ENCODE data around the gene DEPP1.
A peak's percentile ranks its signal among the peaks of the same experiment; 100 is the strongest.

The DEPP1 gene

GRCh38 chr10:44932517-44933450, 45.8 kb downstream of the DEPP1 start:
- Histone ChIP-seq H3K4ac (ENCODE audit: low read depth, low read length) (no peak overlapping the region), H3K9ac (ENCODE audit: low read length) (peak overlapping the region; percentile 13), H3K79me1 (ENCODE audit: low read length) (no peaks in the 10 kb centered on the region), H4K5ac (ENCODE audit: low read length) (no peak overlapping the region), H3K18ac (ENCODE audit: low read length) (no peak overlapping the region), H3K27ac (ENCODE audit: low read depth, low read length) (no peak overlapping the region), H3K4me1 (ENCODE audit: control insufficient read depth, low read depth, low read length) (no peaks in the 10 kb centered on the region), H3K4me2 (ENCODE audit: low read length) (no peak overlapping the region), H3K23ac (ENCODE audit: low read length) (no peak overlapping the region), H3K4me3 (ENCODE audit: low read length) (no peak overlapping the region), H3K36me3 (ENCODE audit: control insufficient read depth, insufficient read depth, low read length) (no peaks in the 10 kb centered on the region), H3K79me2 (ENCODE audit: control insufficient read depth, insufficient read depth, low read length) (no peaks in the 10 kb centered on the region), H2BK120ac (ENCODE audit: low read depth, low read length) (no peak overlapping the region), H2BK15ac (replicated peaks; ENCODE audit: low read depth) (no peak overlapping the region), H2BK5ac (ENCODE audit: low read length) (no peak overlapping the region), H3K27me3 (ENCODE audit: insufficient read depth, low read length, poor library complexity) (no peaks in the 10 kb centered on the region), H4K8ac (ENCODE audit: low read depth, low read length) (no peak overlapping the region), H2AK5ac (ENCODE audit: low read length) (no peak overlapping the region), H3K56ac (ENCODE audit: low read length) (no peak overlapping the region)
- WGBS (ENCODE audit: extremely low coverage, insufficient coverage, low lambda C conversion rate), result no CpG with 5 or more reads among the region's 10 CpGs
- DNase-seq, result peak; percentile 88

DNA sequence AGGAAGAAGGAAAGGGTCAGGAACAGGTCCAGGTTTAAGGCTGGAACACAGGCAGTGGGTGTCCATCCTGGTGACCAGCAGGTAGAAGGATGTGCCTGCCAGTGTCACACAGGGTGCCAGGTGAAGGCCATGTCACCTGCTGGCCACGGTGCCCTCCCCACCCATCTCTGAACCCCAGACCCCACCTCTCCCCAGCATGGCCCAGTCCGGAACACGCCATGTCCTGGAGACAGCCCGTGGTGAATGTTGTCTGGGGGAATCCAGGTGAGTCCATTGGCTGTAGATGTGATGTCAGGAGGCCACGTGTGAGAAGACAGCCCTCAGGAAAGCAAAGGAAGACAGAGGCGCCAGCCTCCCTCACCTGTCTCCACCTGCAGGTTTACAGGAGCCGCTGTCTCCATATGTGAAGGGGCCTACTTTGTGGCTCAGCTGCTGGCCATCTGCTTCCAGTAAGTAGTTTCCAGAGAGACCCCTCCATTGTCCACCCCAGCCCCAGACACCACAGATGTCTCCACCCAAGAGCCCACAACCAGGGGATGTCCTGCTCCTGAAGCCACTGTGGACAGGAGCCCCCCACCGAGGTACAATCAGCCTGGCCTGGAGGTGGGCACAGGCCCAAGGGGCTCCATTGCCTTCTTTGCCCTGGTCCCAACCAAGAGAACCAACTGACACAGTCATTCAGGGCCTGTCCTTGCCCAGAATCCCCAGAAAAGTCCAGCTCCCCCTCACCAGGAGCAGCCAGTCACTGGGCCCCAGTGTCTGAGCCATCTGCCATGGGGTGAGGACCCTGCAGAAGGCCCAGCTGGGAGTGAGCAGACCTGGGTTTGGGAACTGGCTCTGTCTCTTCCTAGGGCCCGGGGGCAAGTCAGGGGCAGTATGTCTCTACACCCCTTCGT, 46.7 kb downstream of the DEPP1 start:
- no peaks in the 10 kb centered on the region for H3K36me3 ChIP-seq (ENCODE audit: control insufficient read depth, insufficient read depth, low read length)
- no peak overlapping the region for H3K27ac ChIP-seq (ENCODE audit: low read depth, low read length)
- H3K23ac ChIP-seq (ENCODE audit: low read length), result no peak overlapping the region
- H3K4me2 ChIP-seq (ENCODE audit: low read length), result no peak overlapping the region
- H4K5ac ChIP-seq (ENCODE audit: low read length), result no peak overlapping the region
- H3K4ac ChIP-seq (ENCODE audit: low read depth, low read length), result no peak overlapping the region
- H3K9ac ChIP-seq (ENCODE audit: low read length), result no peak overlapping the region
- H2BK15ac ChIP-seq (replicated peaks; ENCODE audit: low read depth), result no peak overlapping the region
- DNase-seq, result no peak
- H3K27me3 ChIP-seq (ENCODE audit: insufficient read depth, low read length, poor library complexity), result no peaks in the 10 kb centered on the region
- H3K79me2 ChIP-seq (ENCODE audit: control insufficient read depth, insufficient read depth, low read length), result no peaks in the 10 kb centered on the region
- no peak overlapping the region for H3K4me3 ChIP-seq (ENCODE audit: low read length)
- no peak overlapping the region for H2BK5ac ChIP-seq (ENCODE audit: low read length)
- H4K8ac ChIP-seq (ENCODE audit: low read depth, low read length), result no peak overlapping the region
- no peak overlapping the region for H2AK5ac ChIP-seq (ENCODE audit: low read length)
- no peak overlapping the region for H2BK120ac ChIP-seq (ENCODE audit: low read depth, low read length)
- H3K18ac ChIP-seq (ENCODE audit: low read length), result no peak overlapping the region
- no peaks in the 10 kb centered on the region for H3K79me1 ChIP-seq (ENCODE audit: low read length)
- H3K4me1 ChIP-seq (ENCODE audit: control insufficient read depth, low read depth, low read length), result no peaks in the 10 kb centered on the region
- no CpG with 5 or more reads among the region's 10 CpGs for WGBS (ENCODE audit: extremely low coverage, insufficient coverage, low lambda C conversion rate)
- no peak overlapping the region for H3K56ac ChIP-seq (ENCODE audit: low read length)

GRCh38 chr10:44930904-44931620, 47.5 kb downstream of the DEPP1 start:
- no peak for DNase-seq
- no peaks in the 10 kb centered on the region for H3K27me3 ChIP-seq (ENCODE audit: insufficient read depth, low read length, poor library complexity)
- WGBS (ENCODE audit: extremely low coverage, insufficient coverage, low lambda C conversion rate), result no CpG with 5 or more reads among the region's 4 CpGs

DNA sequence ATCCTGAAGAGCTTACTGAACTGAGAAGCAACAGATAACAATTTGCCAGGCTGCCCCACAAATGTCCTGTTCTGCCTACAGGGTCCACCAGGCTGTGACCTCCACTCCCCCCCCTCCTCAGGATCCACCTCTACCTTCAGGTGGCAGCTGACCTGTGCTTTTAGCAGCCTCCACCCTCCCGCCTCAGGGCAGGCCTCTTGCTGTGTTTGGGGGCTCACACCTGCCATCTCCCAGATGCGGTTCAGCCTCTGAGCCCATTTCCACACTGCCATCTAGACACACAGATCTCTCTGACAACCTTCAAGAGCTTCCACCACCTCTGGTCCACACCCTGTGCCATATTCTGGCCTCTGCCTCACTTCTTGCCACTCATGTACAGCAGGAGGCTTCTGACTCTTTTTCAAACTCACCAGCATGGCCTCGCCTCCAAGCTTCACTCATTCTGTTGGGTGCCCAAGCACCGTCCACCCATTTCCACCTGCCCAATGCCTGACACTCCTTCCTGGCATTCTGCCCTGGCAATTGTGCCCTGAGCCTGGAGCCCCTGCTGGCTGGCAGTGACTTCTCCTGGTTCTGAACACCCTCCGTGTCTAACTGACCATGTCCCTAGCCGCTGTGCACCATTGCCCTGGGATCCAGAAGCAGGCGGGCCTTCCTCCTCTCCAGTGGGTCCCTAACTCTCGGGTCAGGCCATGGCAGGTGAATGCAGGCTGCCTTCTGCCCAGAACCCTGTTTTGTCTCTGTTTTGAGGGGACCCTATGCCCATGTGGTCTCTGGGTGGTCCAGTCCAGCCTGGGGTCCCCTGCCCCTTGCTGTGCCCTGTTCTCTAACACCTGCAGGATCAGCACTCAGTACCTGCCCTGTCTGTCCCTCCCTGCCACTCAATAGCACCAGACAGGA, 49.0 kb downstream of the DEPP1 start:
- Histone ChIP-seq H3K79me2 (ENCODE audit: control insufficient read depth, insufficient read depth, low read length) (no peaks in the 10 kb centered on the region), H3K4me3 (ENCODE audit: low read length) (no peak overlapping the region), H3K27ac (ENCODE audit: low read depth, low read length) (no peak overlapping the region), H3K4me1 (ENCODE audit: control insufficient read depth, low read depth, low read length) (no peaks in the 10 kb centered on the region), H2AK5ac (ENCODE audit: low read length) (no peak overlapping the region), H3K4me2 (ENCODE audit: low read length) (no peak overlapping the region), H2BK15ac (replicated peaks; ENCODE audit: low read depth) (no peak overlapping the region), H3K79me1 (ENCODE audit: low read length) (no peaks in the 10 kb centered on the region), H3K23ac (ENCODE audit: low read length) (no peak overlapping the region), H3K9ac (ENCODE audit: low read length) (no peak overlapping the region), H3K56ac (ENCODE audit: low read length) (no peak overlapping the region), H3K27me3 (ENCODE audit: insufficient read depth, low read length, poor library complexity) (no peaks in the 10 kb centered on the region), H4K8ac (ENCODE audit: low read depth, low read length) (no peak overlapping the region), H3K18ac (ENCODE audit: low read length) (no peak overlapping the region), H3K36me3 (ENCODE audit: control insufficient read depth, insufficient read depth, low read length) (no peaks in the 10 kb centered on the region), H4K5ac (ENCODE audit: low read length) (no peak overlapping the region), H3K4ac (ENCODE audit: low read depth, low read length) (no peak overlapping the region), H2BK120ac (ENCODE audit: low read depth, low read length) (no peak overlapping the region), H2BK5ac (ENCODE audit: low read length) (no peak overlapping the region)
- DNase-seq, result no peak
- no CpG with 5 or more reads among the region's 8 CpGs for WGBS (ENCODE audit: extremely low coverage, insufficient coverage, low lambda C conversion rate)

More at GRCh38 chr10:44930904-44931620, 47.5 kb downstream of the DEPP1 start:
- no peaks in the 10 kb centered on the region for H3K36me3 ChIP-seq (ENCODE audit: control insufficient read depth, insufficient read depth, low read length)
- H4K5ac ChIP-seq (ENCODE audit: low read length), result no peak overlapping the region
- H3K27ac ChIP-seq (ENCODE audit: low read depth, low read length), result no peak overlapping the region
- H2BK15ac ChIP-seq (replicated peaks; ENCODE audit: low read depth), result no peak overlapping the region
- H3K4ac ChIP-seq (ENCODE audit: low read depth, low read length), result no peak overlapping the region
- H3K4me1 ChIP-seq (ENCODE audit: control insufficient read depth, low read depth, low read length), result no peaks in the 10 kb centered on the region
- no peak overlapping the region for H2BK120ac ChIP-seq (ENCODE audit: low read depth, low read length)
- no peak overlapping the region for H4K8ac ChIP-seq (ENCODE audit: low read depth, low read length)
- no peak overlapping the region for H3K4me2 ChIP-seq (ENCODE audit: low read length)
- no peak overlapping the region for H3K18ac ChIP-seq (ENCODE audit: low read length)
- H2AK5ac ChIP-seq (ENCODE audit: low read length), result no peak overlapping the region
- H3K23ac ChIP-seq (ENCODE audit: low read length), result no peak overlapping the region
- no peak overlapping the region for H2BK5ac ChIP-seq (ENCODE audit: low read length)
- no peak overlapping the region for H3K9ac ChIP-seq (ENCODE audit: low read length)
- H3K56ac ChIP-seq (ENCODE audit: low read length), result no peak overlapping the region
- no peaks in the 10 kb centered on the region for H3K79me1 ChIP-seq (ENCODE audit: low read length)
- no peaks in the 10 kb centered on the region for H3K79me2 ChIP-seq (ENCODE audit: control insufficient read depth, insufficient read depth, low read length)
- H3K4me3 ChIP-seq (ENCODE audit: low read length), result no peak overlapping the region

DNA sequence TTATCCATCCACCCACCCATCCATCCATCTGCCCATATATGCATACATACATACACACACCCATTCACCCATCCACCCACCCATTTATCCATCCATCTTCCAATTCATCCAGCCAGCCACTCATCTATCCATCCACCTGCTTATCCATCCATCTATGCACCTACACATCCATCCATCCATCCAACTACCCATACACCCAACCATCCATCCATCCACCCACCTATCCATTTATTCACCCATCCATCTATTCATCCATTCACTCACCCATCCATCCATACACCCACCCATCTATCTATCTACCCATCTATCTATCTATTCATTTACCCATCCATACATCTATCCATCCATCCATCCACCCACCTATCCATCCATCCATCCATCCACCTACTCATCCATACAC, 50.1 kb downstream of the DEPP1 start:
- no peaks in the 10 kb centered on the region for H3K27me3 ChIP-seq (ENCODE audit: insufficient read depth, low read length, poor library complexity)
- no peak overlapping the region for H2BK120ac ChIP-seq (ENCODE audit: low read depth, low read length)
- no peak overlapping the region for H4K5ac ChIP-seq (ENCODE audit: low read length)
- no peak overlapping the region for H2BK15ac ChIP-seq (replicated peaks; ENCODE audit: low read depth)
- H3K4me2 ChIP-seq (ENCODE audit: low read length), result no peak overlapping the region
- no peak overlapping the region for H3K4me3 ChIP-seq (ENCODE audit: low read length)
- H4K8ac ChIP-seq (ENCODE audit: low read depth, low read length), result no peak overlapping the region
- no peak overlapping the region for H3K4ac ChIP-seq (ENCODE audit: low read depth, low read length)
- H3K79me2 ChIP-seq (ENCODE audit: control insufficient read depth, insufficient read depth, low read length), result no peaks in the 10 kb centered on the region
- no peaks in the 10 kb centered on the region for H3K79me1 ChIP-seq (ENCODE audit: low read length)
- no peak overlapping the region for H3K56ac ChIP-seq (ENCODE audit: low read length)
- no peak overlapping the region for H3K18ac ChIP-seq (ENCODE audit: low read length)
- no peak overlapping the region for H3K9ac ChIP-seq (ENCODE audit: low read length)
- H2BK5ac ChIP-seq (ENCODE audit: low read length), result no peak overlapping the region
- H3K27ac ChIP-seq (ENCODE audit: low read depth, low read length), result no peak overlapping the region
- no peak for DNase-seq
- H2AK5ac ChIP-seq (ENCODE audit: low read length), result no peak overlapping the region
- H3K36me3 ChIP-seq (ENCODE audit: control insufficient read depth, insufficient read depth, low read length), result no peaks in the 10 kb centered on the region
- H3K4me1 ChIP-seq (ENCODE audit: control insufficient read depth, low read depth, low read length), result no peaks in the 10 kb centered on the region
- no peak overlapping the region for H3K23ac ChIP-seq (ENCODE audit: low read length)

All from mesendoderm (in vitro differentiated cells).